ENCODE data around the gene ERG. TPM values are rescaled to one million over a fixed set of nuclear protein-coding genes. Genes with fewer than 3 reads are reported as not detected.

ERG gene
- total RNA-seq, 2 experiments from 2014 or later, result not detected

GRCh38 chr21:38438462-38438893 is 59.8 kb downstream of the ERG start:
- no peak for TF ChIP-seq CTCF (IDR thresholded peaks at IDR 0.05)
- no peaks in the 10 kb centered on the region for H3K4me1 ChIP-seq (ENCODE audit: insufficient read depth, low read length)
- no peaks in the 10 kb centered on the region for H3K27me3 ChIP-seq (ENCODE audit: control insufficient read depth in 1 of 2, insufficient read depth in 2 of 2, low read length in 2 of 2)
- ChIA-PET POLR2A (no interaction called here), CTCF (no interaction called here)
- Mint-ChIP-seq H3K4me1 (ENCODE audit: low read depth) (no peaks in the 10 kb centered on the region), H3K36me3 (ENCODE audit: low read depth) (no peaks in the 10 kb centered on the region), H3K9me3 (no peaks in the 10 kb centered on the region), H3K27me3 (no peaks in the 10 kb centered on the region), H3K27ac (no peak overlapping the region), H3K4me3 (no peak overlapping the region)
- H3K27ac ChIP-seq (ENCODE audit: low read depth in 1 of 2, low read length in 2 of 2), result no peak overlapping the region
- intact Hi-C loops (cut with DNase I, micrococcal nuclease), result no loop called here
- H3K36me3 ChIP-seq (ENCODE audit: insufficient read depth, low read length), result no peaks in the 10 kb centered on the region
- no peak overlapping the region for H3K4me3 ChIP-seq (ENCODE audit: low read length)
- peaks cover 0 to 15% of the 10 kb centered on the region in 2 experiments for H3K9me3 ChIP-seq (ENCODE audit: control insufficient read depth in 1 of 2, insufficient read depth in 1 of 2, low read length in 2 of 2)
- DNase-seq, result no peak
- no peak for ATAC-seq (ENCODE audit: poor library complexity)

- no peak for TF ChIP-seq CTCF (IDR thresholded peaks at IDR 0.05)
- Histone ChIP-seq H3K36me3 (ENCODE audit: insufficient read depth, low read length) (no peaks in the 10 kb centered on the region), H3K27ac (ENCODE audit: low read depth in 1 of 2, low read length in 2 of 2) (no peak overlapping the region), H3K9me3 (ENCODE audit: control insufficient read depth in 1 of 2, insufficient read depth in 1 of 2, low read length in 2 of 2) (peaks cover 0 to 19% of the 10 kb centered on the region in 2 experiments), H3K27me3 (ENCODE audit: control insufficient read depth in 1 of 2, insufficient read depth in 2 of 2, low read length in 2 of 2) (no peaks in the 10 kb centered on the region), H3K4me3 (ENCODE audit: low read length) (no peak overlapping the region), H3K4me1 (ENCODE audit: insufficient read depth, low read length) (no peaks in the 10 kb centered on the region)
- ChIA-PET CTCF (no interaction called here), POLR2A (no interaction called here)
- no peak for DNase-seq
- Mint-ChIP-seq H3K27me3 (no peaks in the 10 kb centered on the region), H3K4me3 (no peak overlapping the region), H3K4me1 (ENCODE audit: low read depth) (no peaks in the 10 kb centered on the region), H3K9me3 (no peaks in the 10 kb centered on the region), H3K27ac (no peak overlapping the region), H3K36me3 (ENCODE audit: low read depth) (no peaks in the 10 kb centered on the region)
- intact Hi-C loops (cut with DNase I, micrococcal nuclease), result no loop called here
- no peak for ATAC-seq (ENCODE audit: poor library complexity)
These were observed 61.9 kb downstream of the ERG start for GRCh38 chr21:38436341-38436740.

DNA sequence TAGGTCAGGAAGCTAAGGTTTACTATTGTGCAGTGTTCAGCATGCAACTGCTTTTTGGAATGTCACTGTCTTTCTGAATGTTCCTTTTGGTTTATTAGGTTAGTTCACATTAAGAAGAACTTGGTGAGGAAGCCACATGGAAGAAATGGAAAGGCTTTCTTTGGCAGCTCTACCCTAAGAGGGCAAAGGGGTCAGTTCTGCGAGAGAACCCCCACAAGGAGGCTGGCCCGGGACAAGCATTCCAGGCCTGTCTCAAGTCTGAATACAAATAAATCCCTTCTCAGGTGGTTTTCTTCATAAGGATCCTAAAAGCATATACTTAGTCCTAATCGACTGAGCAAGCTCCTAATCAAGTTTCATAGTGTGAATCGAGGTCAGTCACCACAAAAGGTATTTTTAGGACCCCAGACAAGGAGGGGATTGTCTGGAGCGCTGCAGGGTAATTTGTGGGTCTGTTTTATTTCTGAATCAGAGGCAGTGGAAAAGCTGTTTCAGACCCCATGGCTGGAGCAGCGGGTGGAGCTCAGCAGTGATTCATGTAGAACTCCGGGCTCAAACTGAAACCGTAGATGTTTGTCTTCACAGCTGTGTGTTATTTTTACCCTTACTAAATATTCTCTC is 63.3 kb downstream of the ERG start:
- Histone ChIP-seq H3K4me3 (ENCODE audit: low read length) (no peak overlapping the region), H3K4me1 (ENCODE audit: insufficient read depth, low read length) (no peaks in the 10 kb centered on the region), H3K9me3 (ENCODE audit: control insufficient read depth in 1 of 2, insufficient read depth in 1 of 2, low read length in 2 of 2) (peaks cover 0 to 14% of the 10 kb centered on the region in 2 experiments), H3K36me3 (ENCODE audit: insufficient read depth, low read length) (no peaks in the 10 kb centered on the region), H3K27ac (ENCODE audit: low read depth in 1 of 2, low read length in 2 of 2) (no peak overlapping the region), H3K27me3 (ENCODE audit: control insufficient read depth in 1 of 2, insufficient read depth in 2 of 2, low read length in 2 of 2) (no peaks in the 10 kb centered on the region)
- ChIA-PET CTCF (no interaction called here), POLR2A (no interaction called here)
- no peaks in the 10 kb centered on the region for H3K4me1 Mint-ChIP-seq (ENCODE audit: low read depth)
- H3K9me3 Mint-ChIP-seq, result no peaks in the 10 kb centered on the region
- no peak overlapping the region for H3K4me3 Mint-ChIP-seq
- ATAC-seq (ENCODE audit: poor library complexity), result no peak
- intact Hi-C loops (cut with DNase I, micrococcal nuclease), result no loop called here
- no peaks in the 10 kb centered on the region for H3K36me3 Mint-ChIP-seq (ENCODE audit: low read depth)
- DNase-seq, result no peak
- no peaks in the 10 kb centered on the region for H3K27me3 Mint-ChIP-seq
- no peak overlapping the region for H3K27ac Mint-ChIP-seq
- no peak for TF ChIP-seq CTCF (IDR thresholded peaks at IDR 0.05)

Data from CD4-positive, alpha-beta T cell (primary cell).